Common myeloid progenitor, CD34-positive (primary cell): ENCODE measurements around the gene RFX1.

ENCODE experiments used
- CTCF ChIA-PET: fragments of 350-600 bp; sonication (Branson Sonifier 250); formaldehyde crosslinking; loops from one replicate; lab custom pipeline; 2021; ENCODE audit warnings: antibody characterized with exemption; lab: Charles Lee
- POLR2A ChIA-PET: fragments of 350-600 bp; sonication (Branson Sonifier 250); formaldehyde crosslinking; loops from one replicate; lab custom pipeline; 2021; ENCODE audit warnings: antibody characterized with exemption; lab: Charles Lee
- DNase-seq, 3 donors: peaks; one replicate each; pipeline versions ENCODE4 v3.0.0 to v3.0.0-alpha.2; 2013
- H3K27ac ChIP-seq, 2 experiments: 1 replicate in 1 of 2; 2 replicates in 1 of 2; pipeline ENCODE4 v1.7.0; 2013; ENCODE audit warnings: inconsistent platforms in 2 of 2, low read length in 2 of 2, mild to moderate bottlenecking in 2 of 2, low read depth in 1 of 2, moderate library complexity in 1 of 2; ENCODE audit not compliant: severe bottlenecking in 2 of 2, insufficient read depth in 1 of 2, poor library complexity in 1 of 2
- H3K27me3 ChIP-seq, 5 experiments: replicated peaks in 2 of 5; 1 replicate in 3 of 5; 2 replicates in 2 of 5; pipeline versions ENCODE4 v1.6.1 to v1.7.0; 2013; ENCODE audit warnings: low read length in 4 of 5, mild to moderate bottlenecking in 2 of 5, moderate library complexity in 2 of 5, inconsistent platforms in 1 of 5; ENCODE audit not compliant: insufficient read depth in 5 of 5, control insufficient read depth in 4 of 5
- H3K36me3 ChIP-seq, 4 experiments: 1 replicate in 2 of 4; 2 replicates in 2 of 4; pipeline versions ENCODE4 v1.6.1 to v1.7.0; 2013; ENCODE audit warnings: low read length in 3 of 4, control low read depth in 1 of 4, mild to moderate bottlenecking in 1 of 4; ENCODE audit not compliant: control insufficient read depth in 4 of 4, insufficient read depth in 4 of 4
- H3K4me1 ChIP-seq, 4 experiments: 1 replicate in 3 of 4; 2 replicates in 1 of 4; pipeline versions ENCODE4 v1.6.1 to v1.7.1; 2013; ENCODE audit warnings: low read length in 3 of 4, mild to moderate bottlenecking in 3 of 4, control low read depth in 1 of 4, inconsistent platforms in 1 of 4, moderate library complexity in 1 of 4; ENCODE audit not compliant: control insufficient read depth in 4 of 4, insufficient read depth in 4 of 4; ENCODE audit errors: control extremely low read depth in 1 of 4
- H3K4me3 ChIP-seq, 7 experiments: 1 replicate in 4 of 7; 2 replicates in 3 of 7; pipeline versions ENCODE4 v1.5.1 to v1.7.0; 2013; ENCODE audit warnings: mild to moderate bottlenecking in 7 of 7, low read length in 6 of 7, moderate library complexity in 6 of 7, inconsistent platforms in 2 of 7, low read depth in 2 of 7, control low read depth in 1 of 7; ENCODE audit not compliant: insufficient read depth in 4 of 7, control insufficient read depth in 1 of 7; ENCODE audit errors: extremely low read depth in 1 of 7
- H3K9me3 ChIP-seq, 5 experiments: 1 replicate in 4 of 5; 2 replicates in 1 of 5; pipeline versions ENCODE4 v1.6.1 to v1.7.1; 2013; ENCODE audit warnings: low read length in 4 of 5, mild to moderate bottlenecking in 2 of 5, inconsistent platforms in 1 of 5, low read depth in 1 of 5, moderate library complexity in 1 of 5; ENCODE audit not compliant: control insufficient read depth in 4 of 5, insufficient read depth in 2 of 5; ENCODE audit errors: control extremely low read depth in 1 of 5
- WGBS: methylation state at CpG from one replicate; pipeline ENCODE4 v1.1.5; 2013; ENCODE audit not compliant: insufficient coverage; 5-methylcytosine and 5-hydroxymethylcytosine counted together

The RFX1 gene

DNA sequence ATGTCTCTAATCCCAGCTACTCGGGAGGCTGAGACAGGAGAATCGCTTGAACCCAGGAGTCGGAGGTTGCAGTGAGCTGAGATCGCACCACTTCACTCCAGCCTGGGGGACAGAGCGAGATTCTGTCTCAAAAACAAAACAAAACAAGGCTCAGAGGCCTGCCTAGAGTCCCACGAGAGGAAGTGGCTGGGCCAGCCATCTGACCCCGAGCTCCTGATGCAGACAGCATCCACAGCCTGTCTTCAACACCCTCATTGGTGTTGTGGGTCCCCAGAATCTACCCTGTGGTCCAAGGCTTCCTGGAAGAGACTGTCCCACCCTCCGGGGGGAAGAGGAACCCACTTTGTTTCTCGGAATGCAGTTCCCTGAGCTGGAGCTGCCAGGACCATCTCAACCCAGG lies 24.7 kb downstream of the RFX1 start:
- ChIA-PET CTCF (interaction anchor here (0.5 to 2.4 kb wide), 8 partner anchors 11 to 96 kb away, joined by 3 to 6 read pairs (median 3); partner anchors contain the start of gene IL27RA), POLR2A (interaction anchor here (0.8 kb wide), 1 partner anchor 112 kb away, joined by 3 read pairs; no protein-coding TSS in a partner anchor)
- Histone ChIP-seq H3K9me3 (no peaks in the 10 kb centered on the region), H3K4me1 (peaks cover 0 to 84% (median 71%) of the 10 kb centered on the region in 4 experiments), H3K27me3 (no peaks in the 10 kb centered on the region), H3K27ac (no peak overlapping the region), H3K4me3 (no peak overlapping the region), H3K36me3 (peaks cover 0 to 14% (median 7%) of the 10 kb centered on the region in 4 experiments)
- DNase-seq = no peak
- 70% methylated on average over 8 of the region's 9 CpGs for WGBS

DNA sequence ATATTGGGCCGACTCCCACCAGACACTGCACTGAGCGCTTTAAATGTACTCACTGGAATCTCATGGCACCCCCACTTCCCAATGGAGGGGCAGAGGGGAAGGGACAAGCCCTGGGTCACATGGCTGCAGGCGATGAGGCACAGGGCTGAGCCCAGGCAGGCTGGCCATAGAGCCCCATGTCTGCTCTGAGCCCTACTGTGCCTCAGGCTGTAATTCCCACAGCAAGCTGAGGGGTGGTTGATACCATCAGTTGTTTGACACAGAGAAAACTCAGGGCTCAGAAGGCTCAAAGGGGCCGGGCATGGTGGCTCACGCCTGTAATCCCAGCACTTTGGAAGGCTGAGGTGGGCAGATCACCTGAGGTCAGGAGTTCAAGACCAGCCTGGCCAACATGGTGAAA lies 25.1 kb downstream of the RFX1 start:
- Histone ChIP-seq H3K36me3 (peaks cover 0 to 17% (median 9%) of the 10 kb centered on the region in 4 experiments), H3K9me3 (no peaks in the 10 kb centered on the region), H3K4me3 (no peak overlapping the region), H3K4me1 (peaks cover 0 to 80% (median 66%) of the 10 kb centered on the region in 4 experiments), H3K27me3 (no peaks in the 10 kb centered on the region), H3K27ac (no peak overlapping the region)
- WGBS = 93% methylated on average over 4 of the region's 5 CpGs
- ChIA-PET CTCF (interaction anchor here (0.5 to 2.4 kb wide), 8 partner anchors 11 to 97 kb away, joined by 3 to 6 read pairs (median 3); partner anchors contain the start of gene IL27RA), POLR2A (interaction anchor here (0.8 kb wide), 1 partner anchor 112 kb away, joined by 3 read pairs; no protein-coding TSS in a partner anchor)
- no peak for DNase-seq

DNA sequence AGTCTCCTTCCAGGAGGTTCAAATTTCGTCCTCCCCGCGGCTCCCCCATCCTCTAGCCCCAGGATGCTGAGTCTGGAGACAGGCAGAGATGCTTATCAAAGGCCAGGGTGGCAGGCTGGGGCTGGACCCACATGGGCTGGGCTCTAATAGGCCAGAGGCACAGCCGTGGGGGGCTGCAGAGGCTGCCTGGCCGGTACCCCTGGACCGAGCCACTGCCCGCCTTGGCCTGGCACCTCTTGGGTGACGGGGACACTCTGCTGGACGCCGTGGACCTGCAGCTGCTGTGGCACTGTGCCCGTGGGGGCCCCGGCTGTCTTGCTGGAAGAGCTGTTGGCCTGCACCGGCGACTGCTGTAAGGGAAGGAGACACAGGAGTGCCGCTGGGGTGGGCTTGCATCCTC lies 25.8 kb downstream of the RFX1 start:
- POLR2A ChIA-PET = no interaction called here
- WGBS = 88% methylated on average over 12 of the region's 15 CpGs
- peaks cover 0 to 74% (median 60%) of the 10 kb centered on the region in 4 experiments for H3K4me1 ChIP-seq
- peaks cover 0 to 19% (median 11%) of the 10 kb centered on the region in 4 experiments for H3K36me3 ChIP-seq
- no peaks in the 10 kb centered on the region for H3K9me3 ChIP-seq
- no peak for DNase-seq
- peak overlapping the region in 1 of 7 experiments; percentile 13 for H3K4me3 ChIP-seq
- H3K27me3 ChIP-seq = no peaks in the 10 kb centered on the region
- CTCF ChIA-PET = interaction anchor here (1.1 to 1.4 kb wide), 3 partner anchors 28 to 46 kb away, joined by 3 to 4 read pairs (median 3); no protein-coding TSS in a partner anchor
- peak overlapping the region in 1 of 2 experiments; percentile 49 for H3K27ac ChIP-seq

DNA sequence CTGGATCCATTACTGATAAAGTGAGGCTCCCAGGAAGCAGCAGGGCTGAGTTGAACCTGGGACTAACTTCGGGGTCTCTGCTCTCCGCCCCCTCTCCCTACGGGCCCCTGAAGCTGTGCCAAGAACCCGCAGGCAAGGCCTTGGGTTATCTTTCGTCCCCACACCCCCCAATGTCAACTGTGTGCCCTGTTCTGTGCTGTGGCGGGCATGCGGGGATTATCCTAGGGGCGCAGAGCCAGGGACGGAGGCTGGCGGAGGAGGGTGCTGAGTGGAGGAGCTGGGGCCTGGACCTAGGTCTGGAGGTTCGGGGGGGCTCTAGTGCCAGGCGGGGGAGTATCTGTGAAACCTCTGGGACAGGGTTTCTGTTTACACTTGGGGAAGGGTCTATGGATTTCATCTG lies 26.4 kb downstream of the RFX1 start:
- Histone ChIP-seq H3K9me3 (no peaks in the 10 kb centered on the region), H3K4me3 (peak overlapping the region in 5 of 7 experiments; percentile 38 to 76 (median 61)), H3K27ac (peak overlapping the region in 1 of 2 experiments; percentile 49), H3K36me3 (peaks cover 0 to 21% (median 11%) of the 10 kb centered on the region in 4 experiments), H3K4me1 (peaks cover 0 to 67% (median 56%) of the 10 kb centered on the region in 4 experiments), H3K27me3 (no peaks in the 10 kb centered on the region)
- ChIA-PET CTCF (interaction anchor here (3.6 kb wide), 1 partner anchor 24 kb away, joined by 18 read pairs; no protein-coding TSS in a partner anchor), POLR2A (interaction anchor here (1.0 to 2.5 kb wide), 4 partner anchors 21 to 90 kb away, joined by 3 to 24 read pairs (median 3); partner anchors contain the start of gene RFX1)
- no peak for DNase-seq
- 62% methylated on average over 6 of the region's 12 CpGs for WGBS

DNA sequence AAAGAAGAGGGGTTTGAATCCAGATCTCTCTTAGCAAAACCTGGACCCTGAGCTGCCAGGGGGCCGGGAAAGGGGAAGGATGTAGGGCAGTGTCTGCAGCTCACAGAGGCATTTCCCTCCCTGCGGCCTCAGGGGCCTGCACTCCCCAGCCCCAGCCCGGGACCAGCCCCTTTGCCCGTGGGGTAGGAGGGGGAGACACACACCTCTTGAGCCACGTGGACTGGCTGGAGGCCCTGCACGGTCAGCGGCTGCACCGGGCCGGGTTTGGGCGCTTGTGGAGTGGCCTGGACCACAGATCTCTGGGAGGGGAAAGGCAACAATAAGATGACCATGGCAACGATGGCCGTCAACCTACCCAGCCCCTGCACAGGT lies 26.9 kb downstream of the RFX1 start:
- Histone ChIP-seq H3K4me1 (peaks cover 0 to 63% (median 53%) of the 10 kb centered on the region in 4 experiments), H3K36me3 (peaks cover 0 to 24% (median 13%) of the 10 kb centered on the region in 4 experiments), H3K9me3 (no peaks in the 10 kb centered on the region), H3K27me3 (no peaks in the 10 kb centered on the region), H3K27ac (peak overlapping the region in 1 of 2 experiments; percentile 49), H3K4me3 (peak overlapping the region; percentile 18 to 76 (median 39))
- POLR2A ChIA-PET = interaction anchor here (1.0 to 2.5 kb wide), 4 partner anchors 22 to 90 kb away, joined by 3 to 24 read pairs (median 3); partner anchors contain the start of gene RFX1
- 3% methylated on average over 12 of the region's 12 CpGs for WGBS
- CTCF ChIA-PET = interaction anchor here (1.1 to 3.6 kb wide), 5 partner anchors 8 to 42 kb away, joined by 3 to 18 read pairs (median 9); no protein-coding TSS in a partner anchor
- DNase-seq = peak in 2 of 3 donors; percentile 55 to 58

DNA sequence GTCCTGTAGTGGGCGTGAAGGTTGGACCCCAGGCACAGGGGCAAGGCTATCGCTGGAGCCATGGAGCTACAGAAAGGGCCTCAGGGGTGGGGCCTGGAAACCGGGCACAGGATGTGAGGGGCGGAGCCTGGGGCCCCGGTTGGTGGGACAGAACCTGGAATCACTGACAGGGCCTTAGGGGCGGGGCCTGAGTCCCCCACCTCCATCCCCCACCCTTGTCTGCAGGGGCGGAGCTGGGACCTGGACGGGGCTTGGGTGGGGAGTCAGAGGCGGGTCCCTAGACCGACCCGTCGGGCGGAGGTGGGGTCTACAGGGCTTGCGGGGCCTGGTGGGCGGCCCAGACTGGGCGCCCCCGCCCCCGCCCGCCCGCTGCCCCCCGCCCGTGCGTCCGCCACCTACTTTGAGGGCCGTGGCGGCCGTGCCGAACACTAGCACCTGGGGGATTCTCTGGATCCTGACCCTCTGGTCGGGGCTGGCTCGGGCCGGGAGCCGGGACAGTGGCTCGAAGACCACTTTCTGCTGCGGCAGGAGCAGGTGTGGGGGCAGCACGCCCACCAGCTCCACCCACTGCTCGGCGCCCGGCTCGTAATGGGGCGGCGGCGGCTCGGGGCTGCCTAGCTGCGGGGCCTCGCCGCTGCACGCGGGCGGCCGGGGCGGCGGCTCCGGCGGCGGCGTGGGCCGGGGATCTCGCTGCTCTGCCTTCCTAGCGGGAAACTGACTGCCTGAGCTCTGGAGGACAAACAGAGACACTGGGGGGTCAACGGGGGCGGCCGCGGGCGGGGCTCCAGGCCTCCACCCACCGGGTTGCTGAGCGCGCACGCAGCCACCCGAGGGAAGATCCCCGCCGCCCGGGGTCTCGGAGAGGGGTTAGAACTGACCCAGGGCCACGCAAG lies 27.5 kb downstream of the RFX1 start:
- no peaks in the 10 kb centered on the region for H3K9me3 ChIP-seq
- peak overlapping the region; percentile 24 to 76 (median 39) for H3K4me3 ChIP-seq
- peak; percentile 57 to 78 (median 76) for DNase-seq
- POLR2A ChIA-PET = interaction anchor here (0.7 to 2.5 kb wide), 5 partner anchors 22 to 91 kb away, joined by 3 to 24 read pairs (median 3); partner anchors contain the start of gene RFX1
- peak overlapping the region in 1 of 2 experiments; percentile 49 for H3K27ac ChIP-seq
- peaks cover 0 to 57% (median 50%) of the 10 kb centered on the region in 4 experiments for H3K4me1 ChIP-seq
- 1% methylated on average over 70 of the region's 74 CpGs for WGBS
- CTCF ChIA-PET = interaction anchor here (0.8 to 3.6 kb wide), 9 partner anchors 9 to 65 kb away, joined by 3 to 18 read pairs (median 4); no protein-coding TSS in a partner anchor
- peaks cover 0 to 28% (median 14%) of the 10 kb centered on the region in 4 experiments for H3K36me3 ChIP-seq
- H3K27me3 ChIP-seq = no peaks in the 10 kb centered on the region
